NCI-H526 (cell line): ENCODE measurements around the gene KCNA1.

Experiments
- DNase-seq, 2 experiments: peaks; one replicate each; lab custom pipeline; 2025; lab: John Stamatoyannopoulos, UW

KCNA1 gene

DNA sequence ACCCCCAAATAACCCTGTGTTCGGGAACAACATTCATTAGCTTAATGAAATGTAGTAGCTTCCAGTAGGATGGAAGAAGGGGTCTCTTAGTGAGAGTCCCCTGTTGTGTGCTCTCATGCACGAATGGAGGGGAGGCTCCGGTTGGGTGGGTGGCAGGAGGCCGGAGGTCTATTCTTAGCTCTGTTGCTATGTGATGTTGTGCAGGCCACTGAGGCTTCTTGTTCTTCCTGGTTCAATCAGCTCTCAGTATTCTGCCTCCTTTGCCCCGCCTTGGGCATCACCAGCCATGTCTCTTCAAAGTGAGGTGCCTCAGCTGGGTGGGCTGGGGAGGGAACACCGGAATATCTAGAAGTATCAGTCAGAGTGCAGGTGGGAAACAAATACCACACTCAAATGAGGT, 50.8 kb downstream of the KCNA1 start:
- DNase-seq = no peak

DNA sequence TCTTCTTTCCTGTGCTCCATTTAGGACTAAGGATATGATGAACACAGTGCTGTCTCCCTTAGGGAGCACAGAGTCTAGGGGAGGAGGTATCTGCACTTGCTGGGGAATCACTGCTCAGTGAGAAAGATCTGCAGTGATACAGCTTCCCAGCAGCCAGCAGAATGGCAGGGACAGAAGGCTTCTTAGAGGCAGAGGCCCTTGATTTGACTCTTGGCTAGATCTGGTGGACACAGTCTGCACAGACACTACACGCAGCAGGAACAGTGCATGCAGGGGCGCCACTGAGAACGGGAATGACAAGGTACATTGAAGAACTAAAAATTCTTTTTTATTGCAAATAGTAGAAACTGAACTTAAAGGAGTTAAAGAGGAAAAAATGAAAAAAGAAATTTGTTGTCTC, 51.6 kb downstream of the KCNA1 start:
- no peak for DNase-seq

DNA sequence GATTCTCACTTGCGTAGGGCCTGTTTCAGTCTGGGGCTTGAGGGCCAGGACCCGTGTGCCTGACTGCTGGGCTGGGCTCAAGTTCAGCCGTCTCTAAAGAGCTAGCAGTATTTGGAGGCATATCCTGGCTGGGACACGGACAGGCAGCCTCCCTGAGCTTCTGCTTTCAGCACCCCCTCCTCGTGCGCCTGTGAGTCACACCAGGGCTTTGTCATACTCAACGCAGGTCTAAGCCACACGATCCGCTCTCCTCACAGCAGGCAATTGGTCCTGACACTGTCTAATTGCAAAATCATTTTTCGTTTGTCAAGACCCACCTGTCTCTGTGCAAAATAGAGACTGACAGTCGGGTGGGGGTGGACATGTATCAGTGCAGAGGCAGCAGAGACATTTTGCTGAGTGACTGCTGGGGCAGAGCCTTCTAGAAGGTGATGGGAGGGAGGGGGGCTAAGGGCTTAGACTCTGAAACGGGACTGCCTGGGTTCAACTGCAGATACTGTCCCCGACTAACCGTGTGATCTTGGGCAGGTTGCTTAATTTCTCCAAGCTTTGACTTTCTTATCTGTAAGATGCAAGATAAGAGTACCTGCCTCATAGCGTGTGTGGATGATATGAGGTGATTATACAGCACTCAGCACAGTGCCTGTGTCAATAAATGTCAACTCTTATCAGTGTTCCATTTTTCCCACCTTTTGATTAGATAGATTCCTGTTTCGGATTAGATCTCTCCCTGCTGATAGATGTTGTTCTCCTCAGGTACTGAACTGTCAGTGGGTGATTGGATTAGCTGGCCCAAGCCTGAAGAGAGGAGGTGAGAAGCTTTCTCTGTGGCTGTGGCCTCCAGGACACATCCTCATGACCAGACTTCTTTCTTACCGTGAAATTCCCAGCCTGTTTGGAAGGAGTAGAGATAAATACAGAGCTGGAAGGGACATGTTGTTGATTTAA, 53.1 kb downstream of the KCNA1 start:
- no peak for DNase-seq
